Measurements from ENCODE around the gene KTN1. TPM values are rescaled to one million over a fixed set of nuclear protein-coding genes. Genes with fewer than 3 reads are reported as not detected.

The KTN1 gene
- total and polyA plus RNA-seq, 9 donors, result 84.4 to 144 (median 118) TPM

GRCh38 chr14:55600784-55601561, 21.0 kb downstream of the KTN1 start:
- Histone ChIP-seq H3K4me1 (ENCODE audit: insufficient read depth) (peaks cover 4% of the 10 kb centered on the region), H3K27me3 (no peaks in the 10 kb centered on the region), H3K27ac (no peak overlapping the region), H3K4me3 (no peak overlapping the region), H3K36me3 (no peaks in the 10 kb centered on the region), H3K9me3 (no peaks in the 10 kb centered on the region)
- intact Hi-C loops (cut with DNase I), result no loop called here
- no peak for TF ChIP-seq CTCF (IDR thresholded peaks at IDR 0.05)
- TF ChIP-seq POLR2A (IDR thresholded peaks at IDR 0.05), result no peak
- no peak for TF ChIP-seq EP300 (IDR thresholded peaks at IDR 0.05)
- WGBS, 3 donors, result 19 to 45% (median 22%) methylated on average over 5 of the region's 5 CpGs
- no peak for DNase-seq

GRCh38 chr14:55603401-55603953, 23.5 kb downstream of the KTN1 start:
- Histone ChIP-seq H3K36me3 (no peaks in the 10 kb centered on the region), H3K4me3 (no peak overlapping the region), H3K27me3 (no peaks in the 10 kb centered on the region), H3K27ac (no peak overlapping the region), H3K9me3 (no peaks in the 10 kb centered on the region), H3K4me1 (ENCODE audit: insufficient read depth) (peaks cover 4% of the 10 kb centered on the region)
- intact Hi-C loops (cut with DNase I), result no loop called here
- no peak for TF ChIP-seq POLR2A (IDR thresholded peaks at IDR 0.05)
- no peak for TF ChIP-seq CTCF (IDR thresholded peaks at IDR 0.05)
- no peak for TF ChIP-seq EP300 (IDR thresholded peaks at IDR 0.05)
- DNase-seq, result no peak
- WGBS, 3 donors, result 83 to 90% (median 88%) methylated on average over 4 of the region's 4 CpGs

- Histone ChIP-seq H3K27ac (no peak overlapping the region), H3K4me1 (ENCODE audit: insufficient read depth) (peaks cover 4% of the 10 kb centered on the region), H3K27me3 (no peaks in the 10 kb centered on the region), H3K4me3 (no peak overlapping the region), H3K9me3 (no peaks in the 10 kb centered on the region), H3K36me3 (no peaks in the 10 kb centered on the region)
- TF ChIP-seq POLR2A (IDR thresholded peaks at IDR 0.05), result no peak
- TF ChIP-seq EP300 (IDR thresholded peaks at IDR 0.05), result no peak
- no peak for TF ChIP-seq CTCF (IDR thresholded peaks at IDR 0.05)
- DNase-seq, result no peak
- intact Hi-C loops (cut with DNase I), result no loop called here
Measured at GRCh38 chr14:55604488-55604887, 24.5 kb downstream of the KTN1 start.

- H3K27ac ChIP-seq, result no peak overlapping the region
- DNase-seq, result no peak
- H3K9me3 ChIP-seq, result no peaks in the 10 kb centered on the region
- no peaks in the 10 kb centered on the region for H3K27me3 ChIP-seq
- intact Hi-C loops (cut with DNase I), result no loop called here
- 88 to 95% (median 93%) methylated on average over 7 of the region's 7 CpGs for WGBS, 3 donors
- H3K4me1 ChIP-seq (ENCODE audit: insufficient read depth), result peaks cover 4% of the 10 kb centered on the region
- no peak overlapping the region for H3K4me3 ChIP-seq
- no peak for TF ChIP-seq EP300 (IDR thresholded peaks at IDR 0.05)
- no peak for TF ChIP-seq POLR2A (IDR thresholded peaks at IDR 0.05)
- TF ChIP-seq CTCF (IDR thresholded peaks at IDR 0.05), result no peak
- no peaks in the 10 kb centered on the region for H3K36me3 ChIP-seq
Measured at GRCh38 chr14:55604900-55605418, 25.0 kb downstream of the KTN1 start.

Measured in ovary (tissue), 9 donors.